HepG2 (cell line): Measurements from ENCODE around the gene MRPL14. TPM values are rescaled to one million over a fixed set of nuclear protein-coding genes. Genes with fewer than 3 reads are reported as not detected.

Experiments
- FUBP1 ChIP-seq: sonication (generic); formaldehyde crosslinking; IDR thresholded peaks from 2 replicates; pipeline ENCODE4 v1.5.1; 2020; ENCODE audit warnings: missing genetic modification reagents, mild to moderate bottlenecking, borderline replicate concordance
- GTF3A ChIP-seq: sonication (generic); formaldehyde crosslinking; conservative IDR thresholded peaks from 2 replicates; pipeline ENCODE4 v1.4.0; 2020; ENCODE audit warnings: mild to moderate bottlenecking, missing genetic modification reagents
- MED1 ChIP-seq: sonication (generic); formaldehyde crosslinking; IDR thresholded peaks from 2 replicates; pipeline ENCODE4 v1.4.0; 2020; ENCODE audit warnings: missing genetic modification reagents
- PITX1 ChIP-seq: sonication (generic); formaldehyde crosslinking; IDR thresholded peaks from 2 replicates; pipeline ENCODE4 v1.5.1; 2020; ENCODE audit warnings: mild to moderate bottlenecking, missing genetic modification reagents
- RFXANK ChIP-seq: IDR thresholded peaks from 2 replicates; pipeline ENCODE4 v1.6.1; 2016
- SALL1 ChIP-seq: sonication (generic); formaldehyde crosslinking; IDR thresholded peaks from 2 replicates; pipeline ENCODE4 v1.8.0; 2022; ENCODE audit warnings: mild to moderate bottlenecking, missing genetic modification reagents
- SRY ChIP-seq: sonication (generic); formaldehyde crosslinking; IDR thresholded peaks from 2 replicates; pipeline ENCODE4 v1.8.0; 2022; ENCODE audit warnings: mild to moderate bottlenecking, missing genetic modification reagents
- TEAD2 ChIP-seq: sonication (generic); formaldehyde crosslinking; IDR thresholded peaks from 2 replicates; pipeline ENCODE4 v1.9.0; 2021; ENCODE audit warnings: missing genetic modification reagents
- USF2 ChIP-seq, 2 experiments: sonication (generic) in 1 of 2; formaldehyde crosslinking in 1 of 2; IDR thresholded peaks; 2 replicates each; pipeline versions ENCODE4 v1.5.1 to v1.6.1; 2011 to 2020; ENCODE audit warnings: borderline replicate concordance in 1 of 2, low read depth in 1 of 2, low read length in 1 of 2, mild to moderate bottlenecking in 1 of 2, missing genetic modification reagents in 1 of 2, moderate library complexity in 1 of 2
- ZBTB3 ChIP-seq: sonication (generic); formaldehyde crosslinking; IDR thresholded peaks from 2 replicates; pipeline ENCODE4 v1.4.0; 2020; ENCODE audit warnings: low read depth, mild to moderate bottlenecking, moderate library complexity, missing genetic modification reagents, borderline replicate concordance
- ZKSCAN8 ChIP-seq: IDR thresholded peaks from 2 replicates; pipeline ENCODE4 v1.6.1; 2016; ENCODE audit warnings: borderline replicate concordance, missing genetic modification reagents, missing compliant biosample characterization
- ZNF230 ChIP-seq: sonication (generic); formaldehyde crosslinking; IDR thresholded peaks from 2 replicates; pipeline ENCODE4 v1.4.0; 2020; ENCODE audit warnings: mild to moderate bottlenecking, missing genetic modification reagents
- ZNF263 ChIP-seq: sonication (generic); formaldehyde crosslinking; IDR thresholded peaks from 2 replicates; pipeline ENCODE4 v1.4.0; 2020; ENCODE audit warnings: missing genetic modification reagents
- ZNF280D ChIP-seq: sonication (generic); formaldehyde crosslinking; IDR thresholded peaks from 2 replicates; pipeline ENCODE4 v1.5.1; 2020; ENCODE audit warnings: mild to moderate bottlenecking, missing genetic modification reagents
- ZNF354B ChIP-seq: sonication (generic); formaldehyde crosslinking; IDR thresholded peaks from 2 replicates; pipeline ENCODE4 v1.8.0; 2022; ENCODE audit warnings: mild to moderate bottlenecking, missing genetic modification reagents
- ZNF619 ChIP-seq: sonication (generic); formaldehyde crosslinking; IDR thresholded peaks from 2 replicates; pipeline ENCODE4 v1.4.0; 2020; ENCODE audit warnings: mild to moderate bottlenecking, missing genetic modification reagents
- ZNF710 ChIP-seq: sonication (generic); formaldehyde crosslinking; IDR thresholded peaks from 2 replicates; pipeline ENCODE4 v1.5.0; 2020; ENCODE audit warnings: mild to moderate bottlenecking, missing genetic modification reagents, borderline replicate concordance
- ZNF724P ChIP-seq: sonication (generic); formaldehyde crosslinking; IDR thresholded peaks from 2 replicates; pipeline ENCODE4 v1.8.0; 2022; ENCODE audit warnings: missing genetic modification reagents, borderline replicate concordance
- polyA plus RNA-seq, 8 experiments: library from polyadenylated mRNA; depleted of rRNA in 3 of 8; stranded (reverse) in 7 of 8; unstranded in 1 of 8; fragments of >200 nt; fragmentation: Illumina TruSeq in 4 of 8; extraction: Trizol in 4 of 8; gene quantifications; 2 replicates each; pipeline versions ENCODE4 v1.2.1 to v1.2.3, GENCODE V29; 2011 to 2016; ENCODE audit warnings: low read depth in 4 of 8, missing spikeins in 1 of 8, mixed read lengths in 1 of 8; ENCODE audit not compliant: insufficient read depth in 1 of 8
- total RNA-seq, 5 experiments: library from RNA; depleted of rRNA; stranded (reverse); fragments of >200 nt; fragmentation: Illumina TruSeq; extraction: Trizol; gene quantifications; 2 replicates each; pipeline ENCODE4 v1.2.3, GENCODE V29; 2016; ENCODE audit warnings: low read depth in 1 of 5

MRPL14 gene
- total and polyA plus RNA-seq, 2 of the 13 experiments (the other 11 are each of a cell fraction or from before 2014, with no cell fraction given) = 157 to 178 TPM

- TF ChIP-seq FUBP1 = 0 out of 2 replicates have a peak, but pooled peaks have one; percentile 51
- no peak for TF ChIP-seq ZNF354B (CRISPR knock-in tag)
- no peak for TF ChIP-seq TEAD2 (CRISPR knock-in tag)
- TF ChIP-seq SRY (CRISPR knock-in tag) = no peak; the same call in 1 of the 2 replicates
- TF ChIP-seq ZKSCAN8 (CRISPR knock-in tag) = peak; percentile 83; the same call in 1 of the 2 replicates
- peak; percentile 14; the same call in 1 of the 2 replicates for TF ChIP-seq ZNF619 (CRISPR knock-in tag)
- TF ChIP-seq ZBTB3 = peak; percentile 55; the same call in 1 of the 2 replicates
- TF ChIP-seq PITX1 (CRISPR knock-in tag) = peak; percentile 63; the same call in 1 of the 2 replicates
- 0 out of 2 replicates have a peak, but pooled peaks have one; percentile 42 for TF ChIP-seq ZNF724P (CRISPR knock-in tag)
- TF ChIP-seq ZNF230 (CRISPR knock-in tag) = no peak
- no peak for TF ChIP-seq USF2 (IDR thresholded peaks at IDR 0.05; ENCODE audit: low read depth, low read length)
- TF ChIP-seq USF2 (CRISPR knock-in tag; IDR thresholded peaks at IDR 0.05; ENCODE audit: borderline replicate concordance) = no peak
- TF ChIP-seq ZNF710 (CRISPR knock-in tag) = 0 out of 2 replicates have a peak, but pooled peaks have one; percentile 45
- peak; percentile 98 for TF ChIP-seq ZNF263 (CRISPR knock-in tag)
- TF ChIP-seq RFXANK (CRISPR knock-in tag) = 0 out of 2 replicates have a peak, but pooled peaks have one; percentile 67
- peak; percentile 57; the same call in 1 of the 2 replicates for TF ChIP-seq SALL1 (CRISPR knock-in tag)
- 0 out of 2 replicates have a peak, but pooled peaks have one; percentile 48 for TF ChIP-seq GTF3A (CRISPR knock-in tag)
- TF ChIP-seq ZNF280D (CRISPR knock-in tag) = 0 out of 2 replicates have a peak, but pooled peaks have one; percentile 45
- peak; percentile 74 for TF ChIP-seq MED1
Observed at GRCh38 chr6:44078827-44079671, 48.2 kb downstream of the MRPL14 start (continued).
